Keratinocyte (primary cell): ENCODE results near the gene RPL38. TPM values are rescaled to one million over a fixed set of nuclear protein-coding genes. Genes with fewer than 3 reads are reported as not detected.

Experiments
- DNase-seq: peaks from one replicate; pipeline ENCODE4 v3.0.0-alpha.2; 2011; ENCODE audit warnings: low read depth, missing footprints, low spot score
- FAIRE-seq: peaks from 2 replicates; lab custom pipeline; 2011; peaks lifted over from hg19 to GRCh38; lab: Jason Lieb, UNC
- H2AFZ ChIP-seq: 2 replicates; pipeline ENCODE4 v1.6.0; 2012; ENCODE audit warnings: low read length, control low read depth, inconsistent platforms; ENCODE audit not compliant: control insufficient read depth
- H3K27ac ChIP-seq: 2 replicates; pipeline ENCODE4 v1.5.1; 2011; ENCODE audit warnings: low read length; ENCODE audit not compliant: control insufficient read depth, insufficient read depth
- H3K27me3 ChIP-seq: 3 replicates; pipeline ENCODE4 v1.6.0; 2011; ENCODE audit warnings: low read length; ENCODE audit not compliant: control insufficient read depth, insufficient read depth; ENCODE audit errors: extremely low read depth
- H3K36me3 ChIP-seq, 2 experiments: 2 replicates in 1 of 2; 3 replicates in 1 of 2; pipeline ENCODE4 v1.5.1; 2011; ENCODE audit warnings: low read length in 2 of 2, mild to moderate bottlenecking in 1 of 2; ENCODE audit not compliant: control insufficient read depth in 2 of 2, insufficient read depth in 2 of 2; ENCODE audit errors: extremely low read depth in 1 of 2
- H3K4me1 ChIP-seq: 3 replicates; pipeline ENCODE4 v1.5.1; 2011; ENCODE audit warnings: low read length; ENCODE audit not compliant: control insufficient read depth, insufficient read depth; ENCODE audit errors: extremely low read depth
- H3K4me2 ChIP-seq: 3 replicates; pipeline ENCODE4 v1.6.0; 2011; ENCODE audit warnings: low read depth, low read length; ENCODE audit not compliant: control insufficient read depth, insufficient read depth; ENCODE audit errors: extremely low read depth
- H3K4me3 ChIP-seq, 3 experiments: fragments of 200-600 bp in 1 of 3; sonication (generic) in 1 of 3; 2 replicates in 2 of 3; 3 replicates in 1 of 3; pipeline ENCODE4 v1.5.1; 2011 to 2016; ENCODE audit warnings: low read length in 3 of 3, mild to moderate bottlenecking in 3 of 3, control low read depth in 2 of 3, inconsistent platforms in 1 of 3, low read depth in 1 of 3, mixed read lengths in 1 of 3, mixed run types in 1 of 3, moderate library complexity in 1 of 3; ENCODE audit not compliant: control insufficient read depth in 2 of 3, insufficient read depth in 2 of 3; ENCODE audit errors: extremely low read depth in 1 of 3
- H3K79me2 ChIP-seq: 2 replicates; pipeline ENCODE4 v1.6.0; 2012; ENCODE audit warnings: low read length; ENCODE audit not compliant: control insufficient read depth, insufficient read depth
- H3K9ac ChIP-seq: 3 replicates; pipeline ENCODE4 v1.6.0; 2011; ENCODE audit warnings: low read length; ENCODE audit not compliant: control insufficient read depth, insufficient read depth; ENCODE audit errors: extremely low read depth
- H3K9me1 ChIP-seq: 3 replicates; pipeline ENCODE4 v1.6.0; 2011; ENCODE audit warnings: low read length; ENCODE audit not compliant: control insufficient read depth, insufficient read depth; ENCODE audit errors: extremely low read depth
- H3K9me3 ChIP-seq: 2 replicates; pipeline ENCODE4 v1.5.1; 2012; ENCODE audit warnings: low read depth, low read length; ENCODE audit not compliant: control insufficient read depth
- H4K20me1 ChIP-seq: 3 replicates; pipeline ENCODE4 v1.6.0; 2011; ENCODE audit warnings: low read length; ENCODE audit not compliant: control insufficient read depth, insufficient read depth; ENCODE audit errors: extremely low read depth
- CTCF ChIP-seq, 3 experiments: IDR thresholded peaks in 1 of 3; conservative IDR thresholded peaks in 1 of 3; optimal IDR thresholded peaks in 1 of 3; 2 replicates in 2 of 3; 3 replicates in 1 of 3; pipeline versions ENCODE3 to v1.5.1; 2011; ENCODE audit warnings: low read length in 3 of 3, mild to moderate bottlenecking in 3 of 3, moderate library complexity in 2 of 3, control low read depth in 1 of 3, inconsistent platforms in 1 of 3; ENCODE audit not compliant: insufficient read depth in 2 of 3; ENCODE audit errors: extremely low read depth in 1 of 3
- EZH2 ChIP-seq: IDR thresholded peaks from one replicate; pipeline ENCODE4 v1.6.1; 2012; ENCODE audit warnings: inconsistent platforms, mild to moderate bottlenecking, low read length, moderate library complexity
- dilution Hi-C: fragments of 300-500 bp; cut with MboI; formaldehyde crosslinking; loops from one replicate; pipeline ENCODE4 v1.7.0; 2020; ENCODE audit warnings: low sequenced_read_pairs; ENCODE audit not compliant: extremely low pct_ligation_motif_present
- polyA plus RNA-seq, 5 experiments: library from polyadenylated mRNA; depleted of rRNA in 3 of 5; stranded (reverse) in 3 of 5; stranded (forward) in 1 of 5; unstranded in 1 of 5; fragments of >200 nt; gene quantifications; 1 replicate in 1 of 5; 2 replicates in 3 of 5; 3 replicates in 1 of 5; pipeline versions ENCODE4 v1.2.1 to v1.2.3, GENCODE V29; 2011 to 2012; ENCODE audit warnings: missing spikeins in 2 of 5, low read depth in 1 of 5, low replicate concordance in 1 of 5

The RPL38 gene
- polyA plus RNA-seq, 1 donor (not counting 4 experiments of a cell fraction or from before 2014, with no cell fraction given), result 1,779 TPM

GRCh38 chr17:74241847-74242246 is 38.4 kb downstream of the RPL38 start:
- peaks cover 9% of the 10 kb centered on the region for H3K27me3 ChIP-seq
- no peak for DNase-seq
- no peaks in the 10 kb centered on the region for H3K9me3 ChIP-seq
- no peaks in the 10 kb centered on the region for H3K9me1 ChIP-seq
- H3K27ac ChIP-seq, result no peak overlapping the region
- no peak overlapping the region for H3K4me3 ChIP-seq
- dilution Hi-C loops, result no loop called here
- TF ChIP-seq EZH2, result no peak
- no peak for TF ChIP-seq CTCF (optimal IDR thresholded peaks at IDR 0.05 in 1 of 3, IDR thresholded peaks at IDR 0.05 in 1 of 3, conservative IDR thresholded peaks at IDR 0.05 in 1 of 3; ENCODE audit: extremely low read depth in 1 of 3, insufficient read depth in 2 of 3, low read length in 3 of 3)
- no peak overlapping the region for H3K4me2 ChIP-seq
- no peak overlapping the region for H2AFZ ChIP-seq
- no peaks in the 10 kb centered on the region for H3K36me3 ChIP-seq
- H3K9ac ChIP-seq, result no peak overlapping the region
- H4K20me1 ChIP-seq, result peaks cover 4% of the 10 kb centered on the region
- H3K4me1 ChIP-seq, result no peaks in the 10 kb centered on the region
- no peak for FAIRE-seq
- no peaks in the 10 kb centered on the region for H3K79me2 ChIP-seq

- TF ChIP-seq EZH2 (no peak), CTCF (optimal IDR thresholded peaks at IDR 0.05 in 1 of 3, IDR thresholded peaks at IDR 0.05 in 1 of 3, conservative IDR thresholded peaks at IDR 0.05 in 1 of 3; ENCODE audit: extremely low read depth in 1 of 3, insufficient read depth in 2 of 3, low read length in 3 of 3) (no peak)
- Histone ChIP-seq H3K4me3 (no peak overlapping the region), H3K27me3 (peaks cover 9% of the 10 kb centered on the region), H2AFZ (no peak overlapping the region), H3K36me3 (no peaks in the 10 kb centered on the region), H3K27ac (no peak overlapping the region), H4K20me1 (peaks cover 4% of the 10 kb centered on the region), H3K9me3 (no peaks in the 10 kb centered on the region), H3K4me1 (no peaks in the 10 kb centered on the region), H3K79me2 (no peaks in the 10 kb centered on the region), H3K4me2 (no peak overlapping the region), H3K9ac (no peak overlapping the region), H3K9me1 (no peaks in the 10 kb centered on the region)
- no peak for FAIRE-seq
- dilution Hi-C loops, result no loop called here
- no peak for DNase-seq
These were observed 39.7 kb downstream of the RPL38 start for GRCh38 chr17:74243013-74243755.
